T-helper 1 cell treated with Interleukin-12 subunit alpha and Interleukin-12 subunit beta and Interleukin-4 antibody, amounts not matched to agents 30 ng/mL and 1 ng/mL, for 36 hours (primary cell): Measurements from ENCODE around the gene PTHLH. TPM values are rescaled to one million over a fixed set of nuclear protein-coding genes. Genes with fewer than 3 reads are reported as not detected.

Experiments used
- intact Hi-C: fragments of 100-400 bp; cut with micrococcal nuclease; formaldehyde crosslinking; loops from one replicate; pipeline ENCODE4 v1.15.1; 2024
- total RNA-seq: library from RNA; stranded (reverse); gene quantifications from 2 replicates; pipeline ENCODE4 v1.2.3, GENCODE V29; 2022

Gene PTHLH
- total RNA-seq, 1 donor from 2014 or later, result not detected

DNA sequence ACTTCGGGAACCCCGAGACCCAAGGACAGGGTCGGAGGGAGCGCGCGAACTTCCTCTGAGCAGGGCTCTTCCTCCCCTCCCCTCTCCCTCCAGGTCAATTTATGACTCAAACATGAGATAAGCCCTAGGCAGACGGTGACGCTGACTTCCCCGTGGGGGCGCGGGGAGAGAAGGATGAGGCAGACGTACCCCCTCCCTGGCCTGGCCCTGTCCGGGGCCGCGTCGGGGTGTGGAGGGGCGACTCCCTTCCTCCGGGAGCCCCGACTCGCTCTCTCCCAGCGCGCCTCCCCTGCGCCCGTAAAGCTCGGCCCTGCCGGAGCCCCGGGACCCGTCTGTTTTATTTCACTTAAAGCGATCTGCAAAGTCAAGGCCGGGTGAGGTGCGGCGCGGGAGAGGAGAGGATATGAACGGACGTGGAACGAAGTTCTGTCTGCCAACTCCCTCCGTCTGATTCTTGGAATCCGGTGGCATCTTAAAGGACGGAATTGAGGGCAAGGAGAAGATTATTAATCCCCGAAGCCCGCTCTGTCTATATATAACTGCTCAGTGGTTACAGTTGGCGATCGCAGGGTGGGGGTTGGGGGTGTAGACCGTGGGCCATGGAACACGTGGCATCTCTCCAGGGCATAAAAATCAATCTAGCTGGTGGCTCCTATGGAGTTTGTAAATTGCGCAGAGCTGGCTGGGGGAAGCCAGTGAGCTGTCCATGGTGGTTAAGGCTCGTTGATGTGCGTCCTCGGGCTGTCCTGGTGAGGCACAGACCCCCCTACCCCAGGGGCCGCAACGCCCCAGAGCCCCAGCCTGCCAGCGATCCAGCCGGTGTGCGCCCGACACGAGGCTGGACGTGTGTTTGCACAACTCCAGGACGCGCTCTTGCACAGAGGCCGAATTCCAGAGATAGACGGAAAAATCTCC is 2.9 kb upstream of the PTHLH start:
- intact Hi-C loops, result loop anchor here (10.0 kb wide), 1 partner anchor 1851 kb away; the partner anchor contains the start of gene BHLHE41

DNA sequence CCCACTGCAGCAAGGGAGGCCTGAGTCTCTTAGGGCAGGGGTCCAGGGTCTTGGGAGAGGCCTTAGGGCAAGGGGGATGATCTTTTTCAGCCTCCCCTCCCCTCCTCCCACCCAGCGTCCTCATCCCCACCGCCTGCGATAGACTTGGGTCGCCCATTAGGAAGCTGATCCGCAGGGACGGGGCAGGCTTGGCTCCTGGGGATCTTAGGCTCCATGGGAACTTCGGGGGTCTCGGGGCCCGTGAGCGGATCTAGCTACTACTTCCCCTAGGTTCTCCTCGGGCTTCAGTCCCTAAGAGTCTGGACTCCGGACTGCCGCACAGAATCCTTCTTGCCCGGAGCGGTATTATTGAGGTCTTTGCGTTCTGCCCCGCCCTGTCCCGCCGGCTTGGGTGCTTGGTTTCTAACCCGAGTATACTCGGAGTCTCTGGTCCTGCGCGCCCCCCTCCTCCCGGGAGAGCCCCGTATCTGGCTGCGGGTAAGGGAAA is 2.2 kb upstream of the PTHLH start:
- intact Hi-C loops, result loop anchor here (10.0 kb wide), 1 partner anchor 1850 kb away; the partner anchor contains the start of gene BHLHE41

DNA sequence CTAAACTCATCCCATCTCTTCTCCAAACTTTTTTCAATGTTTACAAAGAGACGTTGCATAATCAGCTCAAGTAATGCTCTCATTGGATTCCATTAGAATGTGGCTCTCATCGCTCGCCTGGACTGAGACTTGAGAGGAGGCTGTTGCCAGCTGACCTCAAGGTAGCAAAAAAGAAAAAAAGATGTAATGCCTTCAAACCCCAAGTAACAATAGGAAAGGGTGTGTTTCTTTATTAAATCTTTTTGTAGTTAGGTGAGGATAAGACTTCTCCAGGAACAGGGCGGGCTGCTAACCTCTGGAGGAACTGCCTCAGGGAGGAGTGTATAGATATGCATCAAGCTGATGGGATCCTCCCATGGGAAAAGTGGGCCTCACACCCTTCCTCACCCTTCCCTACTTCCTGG is 956 bp upstream of the PTHLH start:
- intact Hi-C loops, result loop anchor here (10.0 kb wide), 1 partner anchor 1849 kb away; the partner anchor contains the start of gene BHLHE41

DNA sequence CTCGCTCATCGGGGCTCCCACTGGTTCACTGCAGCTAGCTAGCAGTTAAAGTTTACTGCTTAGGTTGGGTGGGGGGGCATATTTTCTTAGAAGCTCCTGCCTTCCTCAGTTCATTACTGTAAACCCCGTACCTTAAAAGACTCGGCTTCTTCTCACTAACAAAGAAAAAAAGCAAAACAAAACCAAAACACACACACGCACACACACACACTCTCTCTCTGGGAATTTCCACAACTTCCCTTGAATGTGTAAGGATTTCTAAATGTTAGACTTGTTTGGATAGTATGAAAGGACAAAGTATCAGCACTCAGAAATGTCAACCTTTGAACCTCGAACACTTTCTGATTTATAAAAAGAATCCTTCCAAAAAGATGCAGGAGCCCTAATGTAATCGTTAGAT is 927 bp downstream of the PTHLH start:
- intact Hi-C loops, result loop anchor here (10.0 kb wide), 1 partner anchor 1847 kb away; the partner anchor contains the start of gene BHLHE41

DNA sequence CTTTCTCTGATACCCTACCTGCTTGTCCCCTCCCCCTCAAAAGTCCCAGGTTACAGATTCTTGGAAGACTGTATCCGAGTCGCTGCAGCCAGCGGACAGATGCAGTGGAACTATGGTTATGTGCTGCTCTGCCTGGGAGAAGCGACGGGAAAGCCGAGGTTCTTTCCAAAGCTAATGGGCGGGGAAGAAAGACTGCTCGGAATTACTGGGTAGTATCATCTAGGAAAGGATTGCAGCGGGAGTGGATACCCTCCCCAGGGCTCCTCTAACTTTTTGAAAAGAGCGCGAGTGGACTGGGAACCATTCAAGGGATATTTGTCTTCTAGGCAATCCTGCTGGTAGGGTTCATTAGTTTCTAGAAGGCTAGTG is 1.4 kb downstream of the PTHLH start:
- intact Hi-C loops, result loop anchor here (10.0 kb wide), 1 partner anchor 1846 kb away; the partner anchor contains the start of gene BHLHE41

DNA sequence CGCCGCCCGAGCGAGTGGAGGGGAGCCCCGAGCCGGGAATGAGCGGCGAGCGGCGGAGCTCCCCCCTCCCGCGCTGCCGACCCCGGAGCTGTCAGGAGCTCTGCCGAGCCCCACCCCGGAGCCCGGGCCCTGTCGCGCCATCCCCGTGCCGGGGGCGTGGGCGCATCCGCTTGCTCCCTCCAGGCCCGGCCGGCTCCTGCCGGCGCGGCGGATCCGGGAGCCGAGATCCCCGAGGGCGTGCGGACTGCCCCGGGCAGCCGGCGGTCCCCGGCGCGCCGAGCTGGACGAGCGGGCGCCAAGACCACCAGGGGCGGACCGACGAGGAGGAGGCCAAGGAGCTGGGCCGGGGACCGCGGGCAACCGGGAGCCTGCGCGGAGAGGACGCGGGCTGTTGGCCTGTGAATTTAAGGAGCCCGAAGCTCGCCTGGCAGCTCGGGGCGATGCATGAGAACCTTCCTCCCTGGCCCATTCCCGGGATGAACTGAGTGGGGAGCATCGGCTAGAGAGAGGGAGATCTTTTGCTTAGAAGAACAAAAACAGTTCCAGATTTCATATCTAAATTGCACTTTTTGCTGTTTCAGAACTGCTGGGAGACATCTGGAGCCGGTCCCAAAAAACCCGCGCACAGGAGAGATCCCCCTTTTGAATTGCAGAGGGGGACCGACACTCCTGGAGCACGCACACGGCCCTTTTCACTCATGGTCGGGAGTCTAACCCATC is 2.0 kb downstream of the PTHLH start:
- intact Hi-C loops, result loop anchor here (10.0 kb wide), 1 partner anchor 1846 kb away; the partner anchor contains the start of gene BHLHE41

DNA sequence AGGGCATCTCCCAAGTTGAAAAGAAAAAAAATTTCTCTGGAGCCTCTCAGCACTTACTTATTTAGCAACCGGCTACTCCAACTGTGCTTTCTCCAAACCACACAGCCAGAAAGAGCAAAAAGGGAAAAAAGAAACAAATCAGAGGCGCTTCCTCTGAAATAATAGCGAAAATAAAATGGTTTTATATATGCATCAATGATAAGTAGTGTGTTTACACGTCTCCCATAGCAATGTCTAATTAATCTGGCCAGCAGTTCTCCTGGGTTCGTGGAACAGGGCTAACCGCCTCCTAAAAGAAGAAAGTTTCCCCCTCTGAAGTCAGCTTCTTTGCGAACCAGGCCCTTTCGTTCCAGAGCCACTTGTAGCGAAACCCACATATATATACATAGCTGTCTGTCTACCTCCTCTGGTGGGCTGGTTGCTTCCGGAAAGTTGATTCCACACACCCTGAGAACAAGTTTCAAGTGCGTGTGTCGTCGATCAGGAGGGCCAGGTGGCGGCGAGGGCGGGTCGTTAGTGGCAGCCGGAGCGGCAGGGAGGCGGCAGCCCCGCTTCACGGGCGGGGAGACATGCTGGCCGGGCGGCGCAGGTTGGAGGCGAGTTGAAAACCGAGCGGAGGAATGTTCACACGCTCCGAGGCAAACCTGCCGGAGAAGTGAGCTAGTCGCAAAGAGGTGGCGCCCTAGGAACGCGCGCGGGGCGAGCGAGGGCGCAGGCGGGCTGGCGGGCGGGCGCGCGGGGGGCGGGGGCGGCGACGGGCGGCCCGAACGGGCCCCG is 2.7 kb downstream of the PTHLH start:
- intact Hi-C loops, result loop anchor here (10.0 kb wide), 1 partner anchor 1845 kb away; the partner anchor contains the start of gene BHLHE41

DNA sequence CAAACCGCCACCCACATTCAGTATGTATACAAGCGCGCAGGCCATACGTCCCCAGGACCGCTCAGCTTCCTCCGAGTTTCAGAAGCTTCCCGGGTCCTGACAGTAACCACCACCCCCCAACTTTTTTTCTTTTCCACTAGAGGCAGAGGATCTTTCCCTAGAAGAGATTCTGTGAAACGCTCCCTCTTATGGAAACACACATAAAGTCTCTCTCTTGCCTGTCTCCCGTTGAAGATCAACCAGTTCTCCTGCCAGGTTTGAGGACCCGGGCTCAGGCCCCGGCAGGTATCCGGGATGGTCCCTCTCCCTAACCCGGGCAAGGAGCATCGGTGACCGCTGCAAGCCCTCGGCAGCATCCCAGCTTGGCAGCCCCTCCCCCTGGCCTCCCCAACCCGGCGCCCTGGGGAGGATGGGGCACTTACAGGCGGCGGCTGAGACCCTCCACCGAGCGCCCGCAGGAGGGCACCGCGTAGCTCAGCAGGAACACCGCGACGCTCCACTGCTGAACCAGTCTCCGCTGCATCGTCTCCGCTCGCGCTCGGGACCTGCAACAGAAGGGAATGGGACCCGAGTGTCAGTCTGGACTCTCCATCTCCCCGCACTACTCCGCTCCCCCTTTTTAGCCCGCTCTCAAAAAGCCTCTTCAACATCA is 3.4 kb downstream of the PTHLH start:
- intact Hi-C loops, result no loop called here

DNA sequence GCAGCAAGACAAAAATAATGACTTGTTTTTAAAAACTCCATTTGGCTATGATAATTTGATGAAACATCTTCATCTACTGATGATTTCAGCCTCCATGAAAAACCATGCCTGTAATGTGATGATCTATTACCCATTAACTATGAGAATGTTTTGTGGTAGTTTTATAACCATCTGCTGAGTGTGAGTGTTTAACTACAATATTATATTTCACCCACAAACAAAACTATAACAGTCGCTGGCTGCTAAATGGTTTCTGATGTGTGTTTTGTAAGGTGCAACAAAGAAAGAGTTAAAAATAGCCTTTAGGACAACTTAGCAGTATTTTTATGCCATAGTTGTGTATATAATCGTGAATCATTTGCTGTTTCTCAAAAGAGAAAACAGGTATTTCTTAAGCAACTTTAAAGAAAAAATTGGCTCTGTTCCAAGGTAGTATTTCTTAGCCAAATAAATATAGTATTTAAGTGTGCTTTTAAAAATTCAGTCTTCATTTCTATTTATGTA is 4.9 kb downstream of the PTHLH start:
- intact Hi-C loops, result no loop called here

DNA sequence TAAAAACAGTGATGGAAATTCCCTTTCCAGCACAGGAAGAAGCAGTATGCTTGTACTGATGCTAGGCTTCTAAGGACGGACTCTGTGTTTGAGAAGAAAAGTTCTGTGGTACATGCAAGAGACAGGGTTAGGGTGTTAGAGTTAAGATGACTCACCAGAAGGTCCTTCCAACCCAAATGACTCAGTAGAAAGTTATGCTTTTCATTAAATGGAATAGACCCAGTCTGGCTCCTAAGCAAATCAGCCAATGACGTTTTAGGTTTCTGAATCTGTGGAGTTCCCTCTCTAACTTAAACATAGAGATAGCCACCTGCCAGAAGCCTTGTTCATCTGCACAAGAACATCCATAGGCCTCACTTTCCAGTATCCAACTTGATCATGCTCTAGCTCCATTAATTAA is 5.7 kb downstream of the PTHLH start:
- intact Hi-C loops, result no loop called here

DNA sequence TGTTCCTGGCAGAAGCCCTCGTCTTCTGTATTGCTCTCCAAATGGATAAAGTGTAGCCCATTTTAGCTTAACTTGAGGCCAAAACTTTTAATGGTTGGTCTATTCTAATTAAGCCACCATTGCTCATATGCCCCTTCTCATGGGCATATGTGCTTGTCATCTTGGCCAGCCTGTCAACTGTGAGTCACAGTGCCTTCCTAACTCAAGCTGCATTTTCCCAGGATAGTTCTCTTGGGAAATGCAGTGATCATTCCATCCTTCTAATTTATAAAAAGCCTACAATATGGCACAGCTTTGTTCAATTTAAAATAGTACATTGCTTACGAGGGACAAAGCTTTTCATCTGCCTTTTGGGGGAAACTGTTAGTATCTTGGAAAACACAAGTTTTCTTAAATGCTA is 6.6 kb downstream of the PTHLH start:
- intact Hi-C loops, result no loop called here

DNA sequence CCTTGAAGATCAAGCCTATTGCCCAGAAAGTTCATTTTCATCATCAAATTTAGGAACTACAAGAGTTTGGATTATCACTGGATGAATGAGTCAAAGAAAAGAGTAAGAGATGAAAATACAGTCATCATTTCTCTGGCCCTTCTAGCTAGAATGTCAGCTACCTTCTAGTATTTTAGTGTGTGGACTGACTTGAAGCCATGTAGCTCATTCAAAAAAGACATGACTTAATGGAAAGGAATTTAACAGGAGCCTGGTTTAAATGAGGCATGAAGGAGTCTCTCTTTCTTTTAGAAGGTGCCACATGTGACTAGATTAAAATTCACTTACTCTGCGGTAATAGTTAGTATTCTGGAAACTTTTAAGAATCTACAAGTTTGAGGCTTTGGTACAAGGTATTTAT is 7.1 kb downstream of the PTHLH start:
- intact Hi-C loops, result no loop called here

DNA sequence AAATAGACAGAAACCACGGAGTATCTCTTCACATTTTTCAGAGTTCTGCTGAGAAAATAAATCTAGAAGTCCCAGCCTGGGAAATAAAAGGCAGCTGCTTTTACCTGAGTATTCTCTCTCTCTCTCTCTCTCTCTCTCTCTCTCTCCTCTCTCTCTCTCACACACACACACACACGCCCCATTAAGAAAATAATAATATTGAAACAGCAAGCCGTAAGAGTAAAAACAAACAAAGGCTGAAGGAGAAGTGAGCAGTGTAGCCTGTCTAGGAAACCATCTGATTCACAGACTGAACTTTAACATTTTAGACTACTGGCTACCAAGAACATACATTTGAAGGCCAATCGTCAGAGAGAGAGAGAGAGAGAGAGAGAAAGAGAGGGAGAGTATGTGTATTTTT is 8.4 kb downstream of the PTHLH start:
- intact Hi-C loops, result no loop called here

DNA sequence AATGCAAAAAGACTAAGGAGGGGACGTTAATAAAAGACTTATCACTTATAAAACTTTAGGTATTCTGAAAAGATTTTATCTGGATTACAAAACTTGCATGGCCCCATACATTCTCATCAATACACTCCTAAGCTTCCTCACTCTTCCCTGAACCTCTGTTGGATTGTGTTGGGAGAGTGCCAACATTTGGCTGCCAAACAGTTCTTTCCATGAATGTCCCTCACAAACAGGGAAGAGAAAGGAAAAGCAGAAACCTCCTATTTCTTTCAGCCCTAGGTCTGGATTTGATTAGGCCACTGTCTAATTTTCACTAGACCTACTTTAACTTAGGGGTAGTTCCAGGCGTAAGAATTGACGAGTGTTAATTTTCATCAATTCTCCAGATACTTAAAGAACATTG is 11.7 kb downstream of the PTHLH start:
- intact Hi-C loops, result no loop called here

DNA sequence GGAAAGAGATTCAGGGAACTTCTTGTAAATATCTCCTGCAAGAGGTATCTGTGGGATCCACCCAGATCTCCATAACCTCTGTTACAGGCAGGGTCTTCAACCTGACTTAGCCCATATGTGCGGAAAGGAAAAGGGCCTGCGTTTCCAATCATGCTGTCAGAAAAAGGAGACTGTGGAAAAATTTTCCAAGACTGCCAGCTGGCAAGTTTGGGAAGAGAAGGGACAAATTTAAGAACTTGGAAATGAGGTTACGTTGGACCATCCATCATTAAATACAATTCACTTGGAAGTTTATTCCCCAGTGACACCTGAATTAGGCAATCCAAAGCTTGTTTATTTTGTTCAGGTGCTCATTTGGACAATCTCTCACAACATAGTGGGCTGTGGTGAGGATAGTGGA is 13.9 kb downstream of the PTHLH start:
- intact Hi-C loops, result no loop called here

DNA sequence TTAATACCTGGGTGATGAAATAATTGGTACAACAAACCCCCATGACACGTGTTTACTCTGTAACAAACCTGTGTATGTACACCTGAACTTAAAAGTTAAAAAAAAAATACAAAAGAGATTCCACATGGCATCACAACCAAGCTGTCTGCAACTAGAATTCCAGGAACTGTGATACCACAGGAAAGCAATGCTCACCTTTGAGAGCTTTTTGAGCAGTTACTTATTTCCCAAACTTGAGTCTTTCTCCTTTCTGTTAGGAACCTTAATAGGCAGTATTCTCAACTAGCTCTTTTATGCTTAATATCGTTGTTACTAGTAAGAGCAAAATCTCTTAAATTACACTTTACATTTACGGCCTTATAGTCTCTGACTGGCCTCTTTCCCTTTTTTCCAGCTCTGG is 15.2 kb downstream of the PTHLH start:
- intact Hi-C loops, result no loop called here

DNA sequence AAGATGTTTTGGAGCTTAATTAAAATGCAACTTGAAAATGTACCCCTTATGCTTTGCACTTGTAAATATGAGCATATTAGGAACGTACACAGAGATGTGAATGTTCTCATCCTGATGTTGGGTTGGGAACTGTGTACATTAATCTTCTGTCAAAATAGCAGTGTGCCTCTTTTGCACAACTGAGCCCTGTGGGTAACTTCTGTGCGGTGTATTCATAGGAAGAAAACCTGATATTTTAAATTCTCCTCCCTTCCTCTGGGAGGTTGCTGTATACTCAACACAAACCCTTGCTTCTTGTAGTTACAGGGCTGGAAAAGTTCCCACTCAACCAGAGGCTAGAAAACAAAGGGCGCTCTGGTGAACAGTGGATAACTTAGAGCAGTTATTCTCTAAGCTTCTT is 18.7 kb downstream of the PTHLH start:
- intact Hi-C loops, result no loop called here

DNA sequence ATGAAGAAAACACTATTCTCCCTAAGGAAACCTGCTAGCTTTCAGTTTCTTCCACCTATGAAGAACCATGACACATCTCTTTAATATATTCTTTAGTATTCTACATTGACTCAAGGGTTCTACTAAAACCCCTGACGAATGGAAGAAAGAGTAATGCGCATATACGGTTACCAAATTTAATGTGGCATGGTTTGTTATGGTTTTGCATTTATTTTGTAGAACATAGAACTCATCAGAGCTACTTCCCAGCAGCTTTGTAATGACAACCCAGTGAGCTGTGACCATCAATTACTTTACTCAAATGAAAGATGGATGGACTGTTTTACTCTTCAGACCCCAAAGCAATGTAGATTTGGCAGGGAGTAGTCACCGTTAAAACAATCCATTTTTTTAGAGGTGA is 19.2 kb downstream of the PTHLH start:
- intact Hi-C loops, result no loop called here

DNA sequence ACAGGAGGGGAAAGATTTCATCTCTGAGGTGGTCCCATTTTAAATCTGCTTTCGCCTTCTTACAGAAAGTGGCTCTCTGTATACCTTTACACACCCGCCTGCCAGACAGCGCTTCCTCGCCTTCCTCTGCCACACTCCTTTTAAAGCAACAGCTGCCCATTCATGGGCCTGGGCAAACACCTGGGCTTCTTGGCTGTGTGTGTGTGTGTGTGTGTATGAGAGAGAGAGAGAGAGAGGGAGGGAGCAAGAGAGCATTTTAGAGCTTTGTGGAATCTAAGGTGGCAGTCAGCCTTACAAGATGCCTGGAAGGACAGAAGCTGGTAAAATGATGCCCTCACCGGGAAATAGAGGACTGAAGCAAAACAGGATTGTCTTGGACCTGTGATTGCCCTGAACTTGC is 20.0 kb downstream of the PTHLH start:
- intact Hi-C loops, result no loop called here

DNA sequence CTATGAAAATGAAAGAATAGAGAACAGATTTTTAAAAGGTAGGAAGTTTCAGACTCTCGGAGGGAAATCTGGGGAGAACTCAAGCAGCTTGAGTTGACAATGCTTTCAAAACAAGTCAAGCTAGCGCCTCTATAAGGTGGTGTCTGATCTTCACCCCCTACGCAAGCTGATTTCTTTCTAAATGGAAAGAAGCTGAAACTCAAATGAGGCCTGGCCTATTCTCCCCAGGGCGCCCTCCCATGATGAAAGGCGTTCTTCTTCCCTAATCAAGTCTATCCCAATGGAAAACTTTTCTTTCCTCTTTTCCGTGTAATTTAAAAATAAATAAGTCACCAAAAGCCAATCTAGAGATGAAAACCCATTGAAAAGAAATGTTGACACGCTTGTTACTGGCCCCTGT is 20.6 kb downstream of the PTHLH start:
- intact Hi-C loops, result no loop called here
